Measurements from ENCODE around the gene MAP2K6.

- TF ChIP-seq RFX5 (IDR thresholded peaks at IDR 0.05; ENCODE audit: low read depth, low read length) (no peak), USF2 (IDR thresholded peaks at IDR 0.05; ENCODE audit: borderline replicate concordance, low read depth, low read length) (no peak), REST (IDR thresholded peaks at IDR 0.05; ENCODE audit: low read depth, low read length) (no peak), POLR2A (IDR thresholded peaks at IDR 0.05; ENCODE audit: low read depth, low read length) (no peak)
Measured at GRCh38 chr17:69557339-69557738, 142.8 kb downstream of the MAP2K6 start.
